ENCODE measurements around the gene COL24A1.

GRCh38 chr1:86202552-86203340, 46.2 kb upstream of the COL24A1 start:
- TF ChIP-seq CTCF (IDR thresholded peaks at IDR 0.05) (no peak), POLR2A (IDR thresholded peaks at IDR 0.05) (no peak)
